Fibroblast of upper back skin (primary cell): ENCODE measurements around the gene PRRG2.
A peak's percentile ranks its signal among the peaks of the same experiment; 100 is the strongest.

Experiments
- DNase-seq: peaks from one replicate; pipeline ENCODE4 v3.0.0-alpha.2; 2013

Gene PRRG2

DNA sequence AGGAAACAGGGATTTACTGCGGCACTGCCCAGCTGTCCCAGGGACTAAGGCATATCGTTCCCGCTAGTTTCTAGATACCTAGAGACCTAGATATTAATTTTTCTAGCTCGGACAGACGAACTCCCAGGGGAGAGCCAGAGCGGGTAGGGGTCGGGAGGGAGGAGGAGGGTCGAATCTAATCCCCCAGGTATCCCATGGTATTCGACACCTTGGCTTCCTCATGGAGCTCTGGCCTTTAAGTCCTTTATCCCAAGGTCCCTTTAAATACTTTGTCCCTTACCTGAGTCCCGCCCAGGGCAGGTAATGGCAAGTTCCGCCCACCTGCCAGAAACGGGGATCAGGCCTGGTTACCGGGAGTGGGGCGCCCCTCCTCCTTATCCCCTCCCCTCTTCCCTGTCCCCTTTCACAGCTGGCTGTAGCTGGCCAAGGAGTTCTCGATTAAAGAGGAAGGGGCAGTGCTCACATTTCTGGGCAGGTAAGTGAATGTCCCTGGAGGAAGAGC lies at the start of gene PRRG2:
Gene PRRG2 (plus strand): TSS at position 310 of the 502 bp plus-strand sequence. CDS start 1,904 bp downstream, outside the sequence.
- DNase-seq = no peak

GRCh38 chr19:49533551-49534488 lies 47.3 kb upstream of the PRRG2 start:
- peak; percentile 41 for DNase-seq

GRCh38 chr19:49534632-49535385 lies 46.3 kb upstream of the PRRG2 start:
- DNase-seq = no peak

DNA sequence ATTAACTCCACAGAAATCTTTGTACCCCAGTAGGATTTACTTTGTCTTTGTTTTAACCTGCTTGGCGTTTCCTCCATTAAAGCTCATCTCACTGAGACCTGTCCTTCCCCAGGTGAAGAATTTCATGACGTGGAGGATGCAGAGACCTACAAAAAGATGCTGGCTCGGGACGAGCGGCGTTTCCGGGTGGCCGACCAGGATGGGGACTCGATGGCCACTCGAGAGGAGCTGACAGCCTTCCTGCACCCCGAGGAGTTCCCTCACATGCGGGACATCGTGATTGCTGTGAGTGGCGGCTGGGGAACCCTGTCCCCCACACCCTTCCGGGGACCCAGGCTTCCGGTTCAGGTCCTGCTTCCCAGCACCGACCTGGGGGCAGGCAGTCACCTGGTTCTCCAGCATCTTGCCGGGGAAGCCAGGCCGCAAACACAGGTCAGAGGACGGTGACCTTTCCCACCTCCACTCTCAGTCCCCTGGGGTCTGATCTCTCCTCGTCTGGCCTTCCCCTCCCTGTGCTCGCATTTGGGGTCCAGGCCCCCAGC lies 44.1 kb upstream of the PRRG2 start:
- DNase-seq = no peak

DNA sequence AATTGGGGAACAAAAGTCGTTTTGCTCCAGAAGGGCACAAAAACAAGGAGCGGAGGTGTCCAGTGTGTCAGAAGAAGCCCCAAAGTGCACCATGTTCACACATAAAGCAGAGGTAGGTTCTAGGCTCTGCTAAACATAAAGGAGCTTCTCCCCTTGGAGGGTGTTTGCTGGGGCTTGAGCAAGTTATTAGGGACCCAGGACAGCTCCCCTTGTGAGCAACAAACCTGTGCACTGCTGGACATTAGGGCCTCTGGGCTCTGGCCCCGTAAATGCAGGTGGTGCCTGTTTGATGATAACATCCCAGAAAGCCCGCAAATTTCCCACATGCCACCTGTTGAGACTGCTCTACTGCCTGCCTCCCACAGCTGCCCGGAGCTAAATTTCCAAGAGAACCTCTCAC lies 42.5 kb upstream of the PRRG2 start:
- DNase-seq = no peak

GRCh38 chr19:49539192-49539952 lies 41.7 kb upstream of the PRRG2 start:
- DNase-seq = no peak

DNA sequence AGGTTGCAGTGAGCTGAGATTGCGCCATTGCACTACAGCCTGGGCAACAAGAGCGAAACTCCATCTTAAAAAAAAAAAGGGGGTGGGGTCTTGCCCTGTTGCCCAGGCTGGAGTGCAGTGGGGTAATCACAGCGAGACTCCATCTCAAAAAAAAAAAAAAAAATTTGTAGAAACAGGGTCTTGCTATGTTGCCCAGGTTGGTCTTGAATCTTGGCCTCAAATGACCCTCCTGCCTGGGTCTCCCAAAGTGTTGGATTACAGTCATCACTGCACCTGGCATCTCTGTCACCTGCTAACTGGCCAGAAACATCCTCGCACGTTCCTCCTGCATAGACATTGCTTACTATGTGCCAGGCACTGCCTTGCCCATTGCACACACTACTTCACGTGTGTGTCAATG lies 39.2 kb upstream of the PRRG2 start:
- DNase-seq = no peak

GRCh38 chr19:49542446-49542845 lies 38.7 kb upstream of the PRRG2 start:
- no peak for DNase-seq

- DNase-seq = no peak
Observed at GRCh38 chr19:49543032-49543431, 38.1 kb upstream of the PRRG2 start.

DNA sequence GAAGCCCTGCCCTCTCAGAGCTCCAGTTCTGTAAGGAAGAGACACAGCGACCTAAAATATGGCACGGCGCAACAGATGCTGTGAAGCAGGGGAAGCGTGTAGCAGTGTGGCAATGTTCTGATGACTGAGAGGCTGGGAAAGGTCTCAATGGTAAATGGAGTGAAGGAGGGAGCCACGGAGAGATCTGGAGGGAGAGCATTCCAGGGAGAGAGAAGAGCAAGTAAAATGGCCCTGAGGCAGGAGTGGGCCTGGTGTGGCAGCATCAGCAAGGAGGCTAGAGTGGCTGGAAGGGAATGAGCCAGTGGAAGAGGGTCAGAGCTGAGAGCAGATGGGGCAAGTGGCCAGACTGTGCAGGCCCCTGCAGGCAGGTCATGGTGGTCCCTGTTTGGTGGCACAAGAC lies 37.0 kb upstream of the PRRG2 start:
- no peak for DNase-seq

- DNase-seq = peak; percentile 86
Observed at GRCh38 chr19:49546825-49547565, 34.1 kb upstream of the PRRG2 start.

- DNase-seq = no peak
Observed at GRCh38 chr19:49549045-49549444, 32.1 kb upstream of the PRRG2 start.

- no peak for DNase-seq
Observed at GRCh38 chr19:49551531-49551930, 29.6 kb upstream of the PRRG2 start.

- DNase-seq = no peak
Observed at GRCh38 chr19:49552749-49553148, 28.4 kb upstream of the PRRG2 start.

DNA sequence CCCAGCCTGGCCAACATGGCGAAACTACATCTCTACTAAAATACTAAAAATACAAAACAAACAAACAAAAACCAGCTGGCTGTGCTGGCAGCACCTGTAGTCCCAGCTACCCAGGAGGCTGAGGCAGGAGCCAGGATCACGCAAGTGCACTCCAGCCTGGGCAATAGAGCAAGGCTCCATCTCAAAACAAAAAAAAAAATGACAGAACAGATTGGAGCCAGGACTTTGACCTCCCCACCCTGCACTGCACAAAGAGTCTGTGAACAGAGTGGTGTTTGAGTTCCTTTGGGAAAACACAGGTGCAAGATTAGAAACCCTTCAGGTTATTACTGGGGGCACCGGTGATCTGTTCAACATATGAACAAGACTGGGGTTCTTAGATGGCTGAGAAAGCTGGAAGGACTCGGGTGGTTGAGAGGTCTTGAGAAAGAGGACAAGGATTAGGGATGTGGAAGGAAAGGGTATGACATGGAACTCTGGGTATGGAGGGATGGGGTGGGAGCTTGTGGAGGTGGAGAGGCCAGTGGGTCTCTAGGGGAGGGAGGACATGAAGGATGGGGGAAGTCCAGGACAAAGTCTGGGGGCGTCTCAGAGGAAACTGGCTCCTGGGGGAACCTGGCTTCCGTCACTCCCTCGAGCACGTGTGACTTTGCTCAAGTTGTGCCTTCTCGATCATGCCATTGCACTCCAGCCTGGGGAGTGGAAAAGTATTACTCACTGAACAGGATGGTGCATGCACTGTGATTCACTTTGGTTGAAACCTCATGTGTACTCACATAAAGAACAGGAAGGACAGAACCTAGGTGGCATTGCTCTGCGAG lies 27.5 kb upstream of the PRRG2 start:
- DNase-seq = peak; percentile 42

DNA sequence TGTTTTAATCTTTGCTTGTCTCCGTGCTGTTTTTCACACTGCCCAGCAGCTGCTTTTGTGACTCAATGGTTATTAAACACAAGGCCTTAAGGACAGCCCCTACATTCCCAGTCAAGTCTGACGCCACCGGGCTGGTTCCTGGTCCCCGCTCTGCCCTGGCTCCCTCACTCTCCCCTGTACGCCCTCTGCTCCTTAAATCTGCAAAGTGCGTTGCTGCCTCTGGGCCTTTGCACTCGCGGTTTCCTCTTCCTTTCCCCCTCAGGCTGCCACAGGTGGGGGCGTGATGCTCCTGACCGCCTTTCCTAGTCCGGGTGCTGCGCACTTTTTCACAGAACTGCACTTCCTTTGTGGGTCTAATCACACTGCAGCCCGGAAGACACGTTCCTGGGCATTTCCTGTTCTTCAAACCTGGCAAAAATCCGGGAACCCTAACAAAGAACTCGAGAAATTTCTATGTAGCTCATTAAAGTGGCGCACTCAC lies 26.4 kb upstream of the PRRG2 start:
- DNase-seq = no peak

DNA sequence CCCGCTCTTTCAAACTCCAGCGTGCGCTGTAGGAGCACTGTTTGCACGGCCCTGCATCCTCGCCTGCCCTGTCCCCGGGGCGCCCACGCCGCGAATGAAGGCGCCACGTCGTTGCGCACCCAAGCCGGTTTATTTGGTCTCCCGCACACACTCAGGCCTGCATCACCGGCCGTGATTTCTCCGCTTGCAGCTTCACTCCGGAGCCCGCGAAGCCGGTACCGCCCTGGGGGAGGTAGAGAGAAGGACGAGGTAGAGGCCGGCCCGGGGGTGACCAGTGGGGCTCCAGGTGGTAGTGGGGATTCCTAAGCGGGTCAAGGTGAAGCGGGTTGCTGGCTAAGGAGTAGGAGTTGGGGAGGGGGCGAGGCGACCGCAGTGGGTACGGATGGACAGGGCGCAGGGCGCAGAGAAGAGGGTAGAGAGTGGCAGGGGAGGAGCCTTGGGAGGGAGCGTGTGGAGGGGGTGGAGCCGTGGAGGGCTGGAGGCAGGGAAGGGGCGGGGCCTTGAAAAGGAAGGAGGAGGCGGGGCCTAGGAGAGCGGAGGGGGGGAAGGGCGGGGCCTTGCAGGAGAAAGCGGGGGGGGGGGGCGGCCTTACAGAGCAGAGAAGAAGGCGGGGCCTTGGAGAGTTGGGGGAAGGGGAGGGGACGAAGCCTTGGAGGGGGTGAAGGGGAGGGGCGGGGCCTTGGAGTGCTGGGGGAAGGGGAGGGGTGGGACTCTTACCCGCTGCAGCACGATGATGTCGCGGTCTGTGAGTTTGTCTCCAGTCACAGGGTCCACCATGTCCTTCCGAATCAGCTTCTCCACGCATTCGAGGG lies 25.3 kb upstream of the PRRG2 start:
- peak; percentile 45 for DNase-seq

DNA sequence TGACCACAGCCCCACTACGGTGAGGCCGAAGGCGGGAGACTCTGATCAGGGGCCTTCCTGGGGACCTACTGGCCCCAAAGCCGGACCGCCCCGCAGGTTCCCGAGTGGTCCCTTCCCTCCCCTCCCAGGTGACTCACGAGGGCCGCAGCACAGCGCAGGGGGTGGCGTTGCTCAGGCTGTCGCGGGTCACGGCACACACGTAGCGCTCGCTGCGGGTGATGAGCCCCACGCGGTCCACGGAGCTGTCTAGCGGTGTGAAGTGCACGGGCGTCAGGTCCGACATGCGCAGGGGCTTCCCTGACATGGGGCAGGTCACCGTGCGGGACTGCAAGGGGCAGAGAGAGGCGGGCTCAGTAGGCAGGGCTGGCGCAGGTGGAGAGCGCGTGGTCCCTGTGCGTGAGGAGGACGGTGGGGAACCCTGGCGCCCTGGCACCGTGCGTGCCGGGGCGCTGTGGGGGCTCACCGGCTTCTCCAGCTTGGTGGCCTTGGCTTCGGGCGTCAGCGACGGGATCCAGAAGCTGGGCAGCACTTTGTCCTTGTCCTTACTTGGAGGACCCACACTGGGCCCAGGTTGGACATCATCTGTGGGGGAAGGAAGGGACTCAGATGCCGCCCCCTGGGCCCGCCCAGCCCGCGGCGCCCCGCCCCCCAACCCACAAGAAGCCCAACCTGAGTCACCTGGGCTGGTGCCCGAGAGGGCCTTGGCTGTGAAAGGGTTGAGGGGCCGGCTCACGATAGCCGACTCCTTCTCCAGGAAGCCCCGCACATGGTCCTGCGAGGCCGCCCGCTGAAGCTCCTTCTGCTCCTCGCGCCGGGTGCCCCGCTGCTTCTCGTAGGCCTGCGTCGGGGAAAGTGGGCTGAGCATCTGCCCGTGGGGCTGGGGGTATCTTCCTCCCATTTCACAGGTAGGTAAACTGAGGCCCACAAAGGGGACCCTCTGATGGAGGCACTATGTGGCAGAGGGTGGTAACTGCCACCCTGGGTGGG lies 24.4 kb upstream of the PRRG2 start:
- DNase-seq = no peak
